ENCODE results near the gene STXBP1.

The STXBP1 gene

GRCh38 chr9:127716412-127716811 lies 104.3 kb downstream of the STXBP1 start:
- DNase-seq: no peak

- no peak for DNase-seq
Observed at GRCh38 chr9:127717766-127718165, 105.7 kb downstream of the STXBP1 start.

- no peak for DNase-seq
Observed at GRCh38 chr9:127720031-127720864, 108.2 kb downstream of the STXBP1 start.

GRCh38 chr9:127720865-127721227 lies 108.8 kb downstream of the STXBP1 start:
- DNase-seq: no peak

GRCh38 chr9:127721391-127721821 lies 109.3 kb downstream of the STXBP1 start:
- DNase-seq: no peak

GRCh38 chr9:127722055-127722745 lies 110.1 kb downstream of the STXBP1 start:
- no peak for DNase-seq

GRCh38 chr9:127723013-127723412 lies 110.9 kb downstream of the STXBP1 start:
- DNase-seq: no peak

- no peak for DNase-seq
Observed at GRCh38 chr9:127723444-127723843, 111.4 kb downstream of the STXBP1 start.

GRCh38 chr9:127724012-127724411 lies 111.9 kb downstream of the STXBP1 start:
- no peak for DNase-seq

GRCh38 chr9:127726871-127727270 lies 114.8 kb downstream of the STXBP1 start:
- DNase-seq: no peak

- no peak for DNase-seq
Observed at GRCh38 chr9:127728808-127729207, 116.7 kb downstream of the STXBP1 start.

GRCh38 chr9:127729522-127730256 lies 117.6 kb downstream of the STXBP1 start:
- no peak for DNase-seq

GRCh38 chr9:127730262-127730661 lies 118.2 kb downstream of the STXBP1 start:
- DNase-seq: no peak

GRCh38 chr9:127730799-127731410 lies 118.8 kb downstream of the STXBP1 start:
- no peak for DNase-seq

GRCh38 chr9:127731938-127732337 lies 119.9 kb downstream of the STXBP1 start:
- no peak for DNase-seq

GRCh38 chr9:127732444-127732843 lies 120.4 kb downstream of the STXBP1 start:
- no peak for DNase-seq

- no peak for DNase-seq
Observed at GRCh38 chr9:127733614-127734013, 121.5 kb downstream of the STXBP1 start.

GRCh38 chr9:127734247-127734746 lies 122.2 kb downstream of the STXBP1 start:
- no peak for DNase-seq

GRCh38 chr9:127734747-127735529 lies 122.9 kb downstream of the STXBP1 start, which contains the start of gene TOR2A:
Gene TOR2A, minus strand, starts transcription at chr9:127735294. Its CDS starts 24 bp downstream, at chr9:127735270.
- DNase-seq: peak; percentile 97 to 98 (median 97)

GRCh38 chr9:127735530-127736185 lies 123.6 kb downstream of the STXBP1 start:
- DNase-seq: no peak

GRCh38 chr9:127738666-127739065 lies 126.6 kb downstream of the STXBP1 start:
- no peak for DNase-seq
